ENCODE measurements around the gene FRMD5. TPM values are rescaled to one million over a fixed set of nuclear protein-coding genes. Genes with fewer than 3 reads are reported as not detected.

FRMD5 gene
- total RNA-seq, 1 donor from 2014 or later: not detected

DNA sequence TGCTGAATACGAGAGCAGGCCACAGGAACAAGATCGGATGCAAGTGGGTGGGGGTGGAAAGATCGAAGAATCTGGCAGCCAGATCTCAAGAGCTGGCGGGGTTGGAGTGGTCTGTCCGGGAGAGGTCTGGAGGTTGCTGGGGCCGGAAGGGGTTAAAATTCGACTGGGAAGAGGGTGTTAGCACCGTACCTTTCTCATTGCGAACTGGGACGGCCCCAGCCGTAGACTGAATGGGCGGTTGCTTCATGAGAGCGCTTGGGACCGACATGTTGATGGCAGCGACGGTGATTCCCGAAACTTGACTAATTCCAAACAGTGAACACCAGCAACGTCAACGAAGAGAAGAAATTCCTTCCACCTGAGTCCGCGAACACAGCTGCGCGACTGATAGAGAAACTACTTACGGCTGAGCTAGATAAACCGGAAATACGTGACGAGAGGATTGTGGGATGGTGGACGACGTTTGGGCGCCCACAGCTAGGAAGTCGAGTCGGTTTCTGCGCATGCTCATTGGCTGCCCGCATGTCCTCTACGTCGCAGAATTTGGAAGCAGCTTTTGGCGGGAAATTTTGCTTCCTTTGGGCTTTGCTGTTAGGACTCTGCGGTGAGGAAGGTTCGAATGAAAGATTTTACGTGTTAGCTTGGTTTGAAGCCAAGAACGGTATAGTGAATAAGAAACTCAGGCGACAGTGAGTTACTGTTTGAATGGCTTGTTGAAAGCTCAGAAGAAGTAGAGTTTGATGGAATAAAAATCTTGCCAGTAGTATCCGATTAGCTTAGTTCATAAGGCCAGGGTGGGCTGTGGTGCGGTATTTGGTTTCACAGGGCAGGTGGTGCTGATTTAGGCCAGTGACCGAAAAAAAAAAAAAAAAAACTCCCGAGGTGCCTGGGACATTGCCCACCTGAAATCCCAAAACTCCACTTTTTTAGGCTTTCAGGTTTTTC lies 370.5 kb downstream of the FRMD5 start, which contains the start of gene MFAP1:
TSS of gene MFAP1 (minus strand) at position 389 of the 945 bp plus-strand sequence. CDS start at position 268, 121 bp downstream.
- no peaks in the 10 kb centered on the region for H3K36me3 Mint-ChIP-seq (ENCODE audit: unreplicated experiment)
- TF ChIP-seq CTCF (IDR thresholded peaks at IDR 0.05): no peak
- peak; percentile 96 for DNase-seq (ENCODE audit: extremely low spot score, unreplicated experiment)
- H3K4me1 Mint-ChIP-seq (ENCODE audit: unreplicated experiment): peaks cover 46% of the 10 kb centered on the region
- no peaks in the 10 kb centered on the region for H3K27me3 Mint-ChIP-seq (ENCODE audit: unreplicated experiment)
- peak within 1 kb of the TSS; percentile 96 for H3K4me3 Mint-ChIP-seq (ENCODE audit: unreplicated experiment)
- H3K9me3 Mint-ChIP-seq (ENCODE audit: unreplicated experiment): no peaks in the 10 kb centered on the region
- peak within 1 kb of the TSS; percentile 98 for H3K27ac Mint-ChIP-seq (ENCODE audit: unreplicated experiment)

DNA sequence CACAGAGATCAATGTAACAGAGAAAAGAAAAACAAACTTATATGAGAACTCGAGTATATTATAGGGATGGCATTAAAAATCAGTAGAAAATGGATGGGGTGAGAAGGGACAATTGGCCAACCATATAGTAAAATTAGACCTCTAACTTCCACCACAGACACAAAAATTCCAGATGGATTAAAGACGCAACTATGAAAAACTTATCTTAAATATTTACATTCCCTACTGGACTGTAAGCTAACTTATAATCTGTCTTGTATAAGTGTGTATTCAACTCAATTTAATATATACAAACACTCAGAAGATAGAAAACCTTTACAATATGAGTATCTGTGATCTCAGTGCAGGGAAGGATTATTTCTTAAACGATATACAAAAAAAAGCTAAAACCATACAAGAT lies 373.6 kb downstream of the FRMD5 start:
- peak overlapping the region; percentile 20 for H3K4me3 Mint-ChIP-seq (ENCODE audit: unreplicated experiment)
- no peaks in the 10 kb centered on the region for H3K27me3 Mint-ChIP-seq (ENCODE audit: unreplicated experiment)
- H3K36me3 Mint-ChIP-seq (ENCODE audit: unreplicated experiment): peaks cover 11% of the 10 kb centered on the region
- TF ChIP-seq CTCF (IDR thresholded peaks at IDR 0.05): no peak
- DNase-seq (ENCODE audit: extremely low spot score, unreplicated experiment): no peak
- H3K27ac Mint-ChIP-seq (ENCODE audit: unreplicated experiment): no peak overlapping the region
- H3K4me1 Mint-ChIP-seq (ENCODE audit: unreplicated experiment): peaks cover 26% of the 10 kb centered on the region
- H3K9me3 Mint-ChIP-seq (ENCODE audit: unreplicated experiment): no peaks in the 10 kb centered on the region

Other genes starting within 250 kb of the FRMD5 start
- gene GOLM2, start 93.4 kb upstream of the FRMD5 start, total RNA-seq: 120 and 127 TPM in 2 replicates
- 53.3 and 53.7 TPM in 2 replicates for gene CTDSPL2, start 232.4 kb upstream of the FRMD5 start, total RNA-seq

Measured in osteocyte (in vitro differentiated cells).